Heart left ventricle (tissue), 16 donors: ENCODE results near the gene ZBTB8OS. TPM values are rescaled to one million over a fixed set of nuclear protein-coding genes. Genes with fewer than 3 reads are reported as not detected.

Source experiments
- ATAC-seq, 4 donors: fragments of 200-7000 bp; cut with Tn5 transposase; one replicate each; pipeline ENCODE4 v1.9.1; 2020 to 2022; ENCODE audit warnings: moderate library complexity in 4 of 4, mild to moderate bottlenecking in 3 of 4, moderate number of reproducible peaks in 1 of 4
- DNase-seq, 5 donors: peaks; one replicate each; pipeline ENCODE4 v3.0.0-alpha.2; 2020
- H3K27ac ChIP-seq, 12 donors: fragments of 200-600 bp; sonication (generic) in 4 of 12; one replicate each; pipeline versions ENCODE4 v1.5.0 to v1.8.0; 2016 to 2022; ENCODE audit warnings: mild to moderate bottlenecking in 2 of 12
- H3K27me3 ChIP-seq, 9 donors: fragments of 200-600 bp; sonication (generic) in 2 of 9; one replicate each; pipeline versions ENCODE4 v1.5.1 to v1.8.0; 2016 to 2022; ENCODE audit warnings: mild to moderate bottlenecking in 3 of 9
- H3K36me3 ChIP-seq, 9 donors: fragments of 200-600 bp; sonication (generic) in 2 of 9; one replicate each; pipeline versions ENCODE4 v1.5.0 to v1.8.0; 2018 to 2022; ENCODE audit warnings: mild to moderate bottlenecking in 2 of 9
- H3K4me1 ChIP-seq, 12 donors: fragments of 200-600 bp; sonication (generic) in 4 of 12; one replicate each; pipeline versions ENCODE4 v1.5.0 to v1.8.0; 2016 to 2022; ENCODE audit warnings: mild to moderate bottlenecking in 3 of 12
- H3K4me3 ChIP-seq, 12 donors: fragments of 200-600 bp; sonication (generic) in 4 of 12; one replicate each; pipeline versions ENCODE4 v1.5.0 to v1.8.0; 2017 to 2022; ENCODE audit warnings: mild to moderate bottlenecking in 9 of 12, moderate library complexity in 4 of 12
- H3K9me3 ChIP-seq, 12 donors: fragments of 200-600 bp; sonication (generic) in 4 of 12; one replicate each; pipeline versions ENCODE4 v1.5.0 to v1.8.0; 2016 to 2022; ENCODE audit warnings: mild to moderate bottlenecking in 1 of 12
- POLR2A ChIP-seq, 2 donors: fragments of 450-650 bp; IDR thresholded peaks; one replicate each; pipeline ENCODE4 v1.6.1; 2017; ENCODE audit warnings: antibody characterized with exemption in 2 of 2, mild to moderate bottlenecking in 2 of 2, moderate library complexity in 2 of 2
- WGBS, 4 donors: extraction: QIAGEN DNeasy Blood & Tissue Kit in 2 of 4; methylation state at CpG; one replicate each; pipeline versions ENCODE4 v1.1.5 to v1.1.7; 2013 to 2018; 5-methylcytosine and 5-hydroxymethylcytosine counted together
- intact Hi-C, 10 donors: fragments of 100-400 bp; cut with DNase I; formaldehyde crosslinking; loops; one replicate each; pipeline versions ENCODE4 v1.11.1 to v1.14.2; 2022
- polyA plus RNA-seq, 2 donors: library from polyadenylated mRNA; stranded (reverse); fragments of 200-250 nt; gene quantifications; one replicate each; pipeline ENCODE4 v1.2.3, GENCODE V29; 2013
- total RNA-seq, 9 donors: library from RNA; depleted of rRNA in 2 of 9; stranded (reverse); fragments of >200 nt in 2 of 9; fragmentation: NEBNext Ultra II Directional in 3 of 9; extraction: Animal tissue kit (Norgen Biotek cat#: 25700) in 3 of 9; gene quantifications; one replicate each; pipeline versions ENCODE4 v1.1.0 to v1.2.4, GENCODE V29; 2016 to 2023
- TF ChIP-seq, protein P1 (sequence below), 12 donors: fragments of 200-600 bp; sonication (generic) in 4 of 12; IDR thresholded peaks; one replicate each; pipeline versions ENCODE4 v1.5.0 to v1.8.0; 2018 to 2022; ENCODE audit warnings: antibody characterized with exemption in 12 of 12, mild to moderate bottlenecking in 5 of 12
- donor health status: ischemic (EF 13 %, LVEDD 7.1; RV severe dilation, severe dysfunction).
- donor health status: healthy with polysubstance abuse.
- donor health status: DM: no; HTN: yes; CAD: no.
- donor health status: DM: no; HTN: no; CAD: no.
- donor health status: ischemic (EF 25% LVEDD 6.9; RV normal size, moderate dysfunction).
- donor health status: ischemic (EF 25% LVEDD 5.7; RV mildly dilated, moderate dysfunction).
- donor health status: healthy.
- donor health status: DM: yes; HTN: yes; CAD: no.
- donor health status: ischemic (EF 35%, LVEDD 5.7; RV mildly dilated, moderate dysfunction).
- donor health status: nonischemic (EF 11% LVEDD 7.7; RV severe dilation, severe dysfunction).
- donor health status: DM: yes; HTN: yes; CAD: no.
- donor health status: PGD.
- donor health status: ischemic (EF 29% LVEDD 5.4; RV normal size, mild dysfunction).
- donor health status: nonischemic (EF 23%, LVEDD 6.1; RV moderate dilation, normal function).

Gene ZBTB8OS
- total and polyA plus RNA-seq, 11 donors: 16.5 to 60.3 (median 34.3) TPM

GRCh38 chr1:32606565-32607371 lies 43.6 kb downstream of the ZBTB8OS start:
- 86 to 97% (median 90%) methylated on average over 10 to 11 of the region's 11 CpGs for WGBS, 4 donors
- no peak for ATAC-seq
- Histone ChIP-seq H3K4me3 (no peak overlapping the region), H3K27me3 (no peaks in the 10 kb centered on the region), H3K27ac (no peak overlapping the region), H3K36me3 (peaks cover 0 to 9% (median 0%) of the 10 kb centered on the region in 9 donors), H3K4me1 (peaks cover 0 to 5% (median 0%) of the 10 kb centered on the region in 12 donors), H3K9me3 (no peaks in the 10 kb centered on the region)
- DNase-seq: no peak
- intact Hi-C loops: loop anchor here in 2 of 10 donors (5.0 to 10.0 kb wide), 2 partner anchors 69 to 162 kb away; partner anchors contain the start of gene ZBTB8A (in 1 of the 2)
- TF ChIP-seq POLR2A (IDR thresholded peaks at IDR 0.05): no peak
- TF ChIP-seq, protein P1, sequence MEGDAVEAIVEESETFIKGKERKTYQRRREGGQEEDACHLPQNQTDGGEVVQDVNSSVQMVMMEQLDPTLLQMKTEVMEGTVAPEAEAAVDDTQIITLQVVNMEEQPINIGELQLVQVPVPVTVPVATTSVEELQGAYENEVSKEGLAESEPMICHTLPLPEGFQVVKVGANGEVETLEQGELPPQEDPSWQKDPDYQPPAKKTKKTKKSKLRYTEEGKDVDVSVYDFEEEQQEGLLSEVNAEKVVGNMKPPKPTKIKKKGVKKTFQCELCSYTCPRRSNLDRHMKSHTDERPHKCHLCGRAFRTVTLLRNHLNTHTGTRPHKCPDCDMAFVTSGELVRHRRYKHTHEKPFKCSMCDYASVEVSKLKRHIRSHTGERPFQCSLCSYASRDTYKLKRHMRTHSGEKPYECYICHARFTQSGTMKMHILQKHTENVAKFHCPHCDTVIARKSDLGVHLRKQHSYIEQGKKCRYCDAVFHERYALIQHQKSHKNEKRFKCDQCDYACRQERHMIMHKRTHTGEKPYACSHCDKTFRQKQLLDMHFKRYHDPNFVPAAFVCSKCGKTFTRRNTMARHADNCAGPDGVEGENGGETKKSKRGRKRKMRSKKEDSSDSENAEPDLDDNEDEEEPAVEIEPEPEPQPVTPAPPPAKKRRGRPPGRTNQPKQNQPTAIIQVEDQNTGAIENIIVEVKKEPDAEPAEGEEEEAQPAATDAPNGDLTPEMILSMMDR (IDR thresholded peaks at IDR 0.05): no peak

DNA sequence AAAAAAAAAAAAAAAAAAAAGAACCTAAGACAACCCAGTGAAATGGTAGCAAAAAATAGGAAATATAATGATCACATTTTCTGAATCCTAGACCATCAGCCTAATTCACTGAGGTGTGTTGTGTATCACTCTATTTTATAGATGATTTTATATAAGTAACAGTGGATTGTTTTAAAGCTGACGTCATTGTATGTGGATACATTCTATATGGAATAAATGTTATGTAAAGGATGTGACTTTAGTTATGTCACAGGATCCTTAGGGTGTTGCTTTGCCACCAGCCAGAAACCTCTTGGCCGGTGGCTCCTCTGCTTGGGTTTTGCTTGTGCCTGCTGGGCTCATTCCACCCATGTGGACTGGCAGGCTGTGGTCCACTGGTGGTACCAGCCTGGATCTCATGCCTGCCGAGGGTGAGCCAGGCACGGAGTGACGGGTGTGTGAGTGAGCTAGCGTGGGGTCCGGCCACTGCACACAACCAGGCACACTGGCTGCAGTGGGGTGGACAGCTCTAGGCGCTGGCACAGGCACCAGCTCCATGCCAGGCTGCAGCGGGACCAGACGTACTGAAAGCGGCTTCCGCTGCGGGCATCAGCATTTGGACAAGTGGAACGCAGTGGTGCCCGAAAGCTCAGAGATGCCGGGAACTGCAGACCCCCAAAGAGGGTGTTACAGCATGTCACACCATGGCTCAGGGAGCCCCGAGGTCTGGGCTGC lies 44.5 kb downstream of the ZBTB8OS start:
- Histone ChIP-seq H3K27me3 (no peaks in the 10 kb centered on the region), H3K36me3 (peaks cover 0 to 15% (median 7%) of the 10 kb centered on the region in 9 donors), H3K4me1 (no peaks in the 10 kb centered on the region), H3K4me3 (no peak overlapping the region), H3K9me3 (no peaks in the 10 kb centered on the region), H3K27ac (no peak overlapping the region)
- DNase-seq (no peak), ATAC-seq (peak in 1 of 4 donors; percentile 45)
- intact Hi-C loops: loop anchor here in 2 of 10 donors (5.0 to 10.0 kb wide), 2 partner anchors 69 to 161 kb away; partner anchors contain the start of gene ZBTB8A (in 1 of the 2)
- WGBS, 4 donors: 93 to 96% (median 94%) methylated on average over 17 of the region's 17 CpGs
- TF ChIP-seq POLR2A (IDR thresholded peaks at IDR 0.05): no peak
- TF ChIP-seq, protein P1 (IDR thresholded peaks at IDR 0.05): no peak

- TF ChIP-seq POLR2A (IDR thresholded peaks at IDR 0.05): no peak
- TF ChIP-seq, protein P1 (IDR thresholded peaks at IDR 0.05): no peak
- intact Hi-C loops: loop anchor here in 1 of 10 donors (10.0 kb wide), 1 partner anchor 155 kb away; no protein-coding TSS in a partner anchor
- no peaks in the 10 kb centered on the region for H3K4me1 ChIP-seq
- DNase-seq (no peak), ATAC-seq (no peak)
- WGBS, 4 donors: 88 to 95% (median 92%) methylated on average over 2 of the region's 2 CpGs
- no peaks in the 10 kb centered on the region for H3K9me3 ChIP-seq
- no peaks in the 10 kb centered on the region for H3K27me3 ChIP-seq
- no peak overlapping the region for H3K27ac ChIP-seq
- peaks cover 0 to 60% (median 25%) of the 10 kb centered on the region in 9 donors for H3K36me3 ChIP-seq
- H3K4me3 ChIP-seq: no peak overlapping the region
Observed at GRCh38 chr1:32600034-32600433, 50.3 kb downstream of the ZBTB8OS start.

DNA sequence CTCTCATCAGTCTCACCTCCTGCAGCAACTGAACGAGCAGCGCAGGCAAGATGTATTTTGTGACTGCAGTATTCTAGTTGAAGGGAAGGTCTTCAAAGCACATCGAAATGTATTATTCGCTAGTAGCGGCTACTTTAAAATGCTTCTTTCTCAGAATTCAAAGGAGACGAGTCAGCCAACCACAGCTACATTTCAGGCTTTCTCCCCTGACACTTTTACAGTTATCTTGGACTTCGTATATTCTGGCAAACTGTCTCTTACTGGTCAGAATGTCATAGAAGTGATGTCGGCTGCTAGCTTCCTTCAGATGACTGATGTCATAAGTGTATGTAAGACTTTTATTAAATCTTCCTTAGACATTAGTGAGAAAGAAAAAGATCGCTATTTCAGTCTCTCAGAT lies 57.4 kb downstream of the ZBTB8OS start:
- intact Hi-C loops: no loop called here
- Histone ChIP-seq H3K4me3 (no peak overlapping the region), H3K27me3 (no peaks in the 10 kb centered on the region), H3K4me1 (no peaks in the 10 kb centered on the region), H3K36me3 (peaks cover 0 to 58% (median 28%) of the 10 kb centered on the region in 9 donors), H3K27ac (no peak overlapping the region), H3K9me3 (no peaks in the 10 kb centered on the region)
- WGBS, 4 donors: 93 to 94% (median 94%) methylated on average over 9 of the region's 9 CpGs
- DNase-seq: no peak
- TF ChIP-seq POLR2A (IDR thresholded peaks at IDR 0.05): no peak
- TF ChIP-seq, protein P1 (IDR thresholded peaks at IDR 0.05): no peak
- no peak for ATAC-seq
